HG03432 (cell line): ENCODE measurements around the gene NUP107.

Source experiments
- ATAC-seq: cut with Tn5 transposase; IDR thresholded peaks from one replicate; pipeline ENCODE4 v1.9.1; 2021; ENCODE audit warnings: mild to moderate bottlenecking, moderate library complexity; ENCODE audit not compliant: unreplicated experiment

NUP107 gene

GRCh38 chr12:68771223-68771925, 84.6 kb downstream of the NUP107 start:
- no peak for ATAC-seq

- ATAC-seq: peak; percentile 51
Observed at GRCh38 chr12:68772714-68773113, 85.9 kb downstream of the NUP107 start.

GRCh38 chr12:68773582-68773981, 86.8 kb downstream of the NUP107 start:
- ATAC-seq: no peak

- no peak for ATAC-seq
Observed at GRCh38 chr12:68775121-68775630, 88.4 kb downstream of the NUP107 start.

- ATAC-seq: no peak
Observed at GRCh38 chr12:68776976-68777610, 90.3 kb downstream of the NUP107 start.

- no peak for ATAC-seq
Observed at GRCh38 chr12:68779280-68779679, 92.5 kb downstream of the NUP107 start.

- no peak for ATAC-seq
Observed at GRCh38 chr12:68780731-68781130, 94.0 kb downstream of the NUP107 start.

- ATAC-seq: no peak
Observed at GRCh38 chr12:68781728-68782127, 95.0 kb downstream of the NUP107 start.

GRCh38 chr12:68784015-68784414, 97.2 kb downstream of the NUP107 start:
- no peak for ATAC-seq

GRCh38 chr12:68785358-68785757, 98.6 kb downstream of the NUP107 start:
- ATAC-seq: no peak

GRCh38 chr12:68785823-68786222, 99.0 kb downstream of the NUP107 start:
- no peak for ATAC-seq

- ATAC-seq: no peak
Observed at GRCh38 chr12:68786929-68787328, 100.2 kb downstream of the NUP107 start.

GRCh38 chr12:68788554-68789143, 101.9 kb downstream of the NUP107 start:
- no peak for ATAC-seq

GRCh38 chr12:68789144-68789878, 102.5 kb downstream of the NUP107 start:
- no peak for ATAC-seq

- ATAC-seq: no peak
Observed at GRCh38 chr12:68790081-68790951, 103.5 kb downstream of the NUP107 start.

- no peak for ATAC-seq
Observed at GRCh38 chr12:68790952-68791234, 104.1 kb downstream of the NUP107 start.

- no peak for ATAC-seq
Observed at GRCh38 chr12:68791897-68792481, 105.2 kb downstream of the NUP107 start.

- ATAC-seq: peak; percentile 93
Observed at GRCh38 chr12:68792952-68793351, 106.2 kb downstream of the NUP107 start.

GRCh38 chr12:68793436-68793835, 106.7 kb downstream of the NUP107 start:
- ATAC-seq: no peak

- no peak for ATAC-seq
Observed at GRCh38 chr12:68793975-68794652, 107.3 kb downstream of the NUP107 start.
